Dermis blood vessel endothelial cell (primary cell): Measurements from ENCODE around the gene DUSP22. TPM values are rescaled to one million over a fixed set of nuclear protein-coding genes. Genes with fewer than 3 reads are reported as not detected.

Experiments
- DNase-seq: peaks from one replicate; pipeline ENCODE4 v3.0.0; 2010
- total RNA-seq: library from RNA; depleted of rRNA; stranded (reverse); fragments of >200 nt; gene quantifications from 2 replicates; pipeline ENCODE4 v1.2.3, GENCODE V29; 2014

The DUSP22 gene
- total RNA-seq, 1 donor from 2014 or later, result 40.8 TPM

GRCh38 chr6:353642-354614 lies 61.6 kb downstream of the DUSP22 start:
- no peak for DNase-seq

- no peak for DNase-seq
Observed at GRCh38 chr6:354631-355280, 62.5 kb downstream of the DUSP22 start.

- no peak for DNase-seq
Observed at GRCh38 chr6:355373-356208, 63.3 kb downstream of the DUSP22 start.

- DNase-seq, result no peak
Observed at GRCh38 chr6:356828-357251, 64.6 kb downstream of the DUSP22 start.

- DNase-seq, result no peak
Observed at GRCh38 chr6:357261-357790, 65.0 kb downstream of the DUSP22 start.

- DNase-seq, result no peak
Observed at GRCh38 chr6:357791-358341, 65.6 kb downstream of the DUSP22 start.

- DNase-seq, result no peak
Observed at GRCh38 chr6:358432-358831, 66.1 kb downstream of the DUSP22 start.

GRCh38 chr6:358847-359246 lies 66.6 kb downstream of the DUSP22 start:
- DNase-seq, result no peak

GRCh38 chr6:359261-360035 lies 67.2 kb downstream of the DUSP22 start:
- DNase-seq, result no peak

GRCh38 chr6:360349-360748 lies 68.1 kb downstream of the DUSP22 start:
- no peak for DNase-seq

GRCh38 chr6:360764-361373 lies 68.6 kb downstream of the DUSP22 start:
- no peak for DNase-seq

- DNase-seq, result no peak
Observed at GRCh38 chr6:361411-362132, 69.3 kb downstream of the DUSP22 start.

- no peak for DNase-seq
Observed at GRCh38 chr6:362231-362923, 70.1 kb downstream of the DUSP22 start.

- DNase-seq, result no peak
Observed at GRCh38 chr6:362924-363249, 70.6 kb downstream of the DUSP22 start.

- no peak for DNase-seq
Observed at GRCh38 chr6:363291-363690, 71.0 kb downstream of the DUSP22 start.

- no peak for DNase-seq
Observed at GRCh38 chr6:363909-364308, 71.6 kb downstream of the DUSP22 start.

- DNase-seq, result no peak
Observed at GRCh38 chr6:364609-365540, 72.6 kb downstream of the DUSP22 start.

- no peak for DNase-seq
Observed at GRCh38 chr6:365835-366234, 73.5 kb downstream of the DUSP22 start.
